ENCODE measurements around the gene DDX1. TPM values are rescaled to one million over a fixed set of nuclear protein-coding genes. Genes with fewer than 3 reads are reported as not detected.

The DDX1 gene
- total and polyA plus RNA-seq, 9 of the 15 experiments (the other 6 are each of a cell fraction or from before 2014, with no cell fraction given): 116 to 277 (median 232) TPM

GRCh38 chr2:15647622-15648590 is 56.2 kb downstream of the DDX1 start:
- no peak overlapping the region for H3K27ac ChIP-seq (ENCODE audit: extremely low read depth, low read depth, low read length)
- WGBS (ENCODE audit: insufficient coverage, low coverage, missing lambda C conversion rate): 6% methylated on average over 18 of the region's 18 CpGs
- H3K36me3 ChIP-seq (ENCODE audit: control insufficient read depth, insufficient read depth, low read length): no peaks in the 10 kb centered on the region
- no peak overlapping the region for H3K4me3 ChIP-seq
- H4K20me1 ChIP-seq (replicated peaks; ENCODE audit: control insufficient read depth, insufficient read depth, low read length): no peaks in the 10 kb centered on the region
- no peak for FAIRE-seq
- no peaks in the 10 kb centered on the region for H3K9me3 ChIP-seq (replicated peaks; ENCODE audit: control insufficient read depth, insufficient read depth, low read depth, low read length)
- in situ Hi-C loops (cut with MboI) (loop anchor here (10.0 kb wide), 1 partner anchor 847 kb away; no protein-coding TSS in a partner anchor), intact Hi-C loops (cut with micrococcal nuclease) (no loop called here)
- H3K4me1 ChIP-seq (replicated peaks in 1 of 2; ENCODE audit: control insufficient read depth in 2 of 2, insufficient read depth in 2 of 2, low read length in 2 of 2): no peaks in the 10 kb centered on the region
- no peak for ATAC-seq
- H3K4me2 ChIP-seq (ENCODE audit: insufficient read depth, low read length): no peak overlapping the region
- peaks cover 29 to 59% of the 10 kb centered on the region in 2 experiments for H3K27me3 ChIP-seq (ENCODE audit: control insufficient read depth in 2 of 2, insufficient read depth in 2 of 2, low read length in 2 of 2)
- POLR2A ChIA-PET: interaction anchor here (1.2 kb wide), 1 partner anchor 23 kb away, joined by 3 read pairs; no protein-coding TSS in a partner anchor
- CTCF ChIA-PET (ENCODE audit: low intra/inter-chr PET ratio): no interaction called here
- no peaks in the 10 kb centered on the region for H3K9me1 ChIP-seq (ENCODE audit: control insufficient read depth, insufficient read depth, low read length)
- no peaks in the 10 kb centered on the region for H3K79me2 ChIP-seq (ENCODE audit: control insufficient read depth, insufficient read depth, low read length)
- H3K9ac ChIP-seq (ENCODE audit: insufficient read depth in 1 of 2, low read depth in 2 of 2, low read length in 2 of 2): no peak overlapping the region
- DNase-seq (ENCODE audit: extremely low read depth in 1 of 4, low spot score in 3 of 4): no peak
- no peak overlapping the region for H2AFZ ChIP-seq (ENCODE audit: low read depth, low read length)
- BruUV-seq (replicated peaks): no TSS peak
- TF ChIP-seq LCOR (CRISPR knock-in tag; IDR thresholded peaks at IDR 0.05) (no peak), TSC22D4 (tag; IDR thresholded peaks at IDR 0.05) (no peak), SRSF9 (IDR thresholded peaks at IDR 0.05; ENCODE audit: borderline replicate concordance, low read depth, low read length) (no peak), PBX2 (CRISPR knock-in tag; IDR thresholded peaks at IDR 0.05; ENCODE audit: low read depth) (no peak), PBX2 (tag; conservative IDR thresholded peaks at IDR 0.05; ENCODE audit: low read depth) (no peak), ZFP1 (CRISPR knock-in tag; IDR thresholded peaks at IDR 0.05) (no peak), REST (IDR thresholded peaks at IDR 0.05; ENCODE audit: borderline replicate concordance) (no peak), REST (CRISPR knock-in tag; IDR thresholded peaks at IDR 0.05; ENCODE audit: low read depth) (no peak), ZNF316 (IDR thresholded peaks at IDR 0.05) (no peak)

All from K562 (cell line).